ENCODE data around the gene ZBTB48.

Gene ZBTB48

GRCh38 chr1:6614019-6614928, 34.5 kb downstream of the ZBTB48 start:
- no peak for DNase-seq (ENCODE audit: low read depth)

GRCh38 chr1:6614929-6615785, 35.4 kb downstream of the ZBTB48 start:
- DNase-seq (ENCODE audit: low read depth) = no peak

- no peak for DNase-seq (ENCODE audit: low read depth)
Measured at GRCh38 chr1:6619045-6619444, 39.3 kb downstream of the ZBTB48 start.

GRCh38 chr1:6621429-6622391, 41.9 kb downstream of the ZBTB48 start:
- no peak for DNase-seq (ENCODE audit: low read depth)

GRCh38 chr1:6622396-6623152, 42.8 kb downstream of the ZBTB48 start:
- DNase-seq (ENCODE audit: low read depth) = no peak

GRCh38 chr1:6623269-6623965, 43.6 kb downstream of the ZBTB48 start:
- DNase-seq (ENCODE audit: low read depth) = no peak

GRCh38 chr1:6624710-6625583, 45.2 kb downstream of the ZBTB48 start, which contains the start of gene THAP3:
THAP3 (plus strand) TSS chr1:6624868; CDS start chr1:6625219, 351 bp downstream.
- peak; percentile 69 for DNase-seq (ENCODE audit: low read depth)

GRCh38 chr1:6625584-6626149, 45.9 kb downstream of the ZBTB48 start:
- DNase-seq (ENCODE audit: low read depth) = no peak

GRCh38 chr1:6627031-6627430, 47.2 kb downstream of the ZBTB48 start:
- no peak for DNase-seq (ENCODE audit: low read depth)

- no peak for DNase-seq (ENCODE audit: low read depth)
Measured at GRCh38 chr1:6627841-6628545, 48.2 kb downstream of the ZBTB48 start.

GRCh38 chr1:6628971-6629479, 49.2 kb downstream of the ZBTB48 start:
- no peak for DNase-seq (ENCODE audit: low read depth)

GRCh38 chr1:6630027-6630426, 50.2 kb downstream of the ZBTB48 start:
- no peak for DNase-seq (ENCODE audit: low read depth)

- no peak for DNase-seq (ENCODE audit: low read depth)
Measured at GRCh38 chr1:6631058-6631457, 51.3 kb downstream of the ZBTB48 start.

GRCh38 chr1:6632588-6633514, 53.1 kb downstream of the ZBTB48 start:
- no peak for DNase-seq (ENCODE audit: low read depth)

- no peak for DNase-seq (ENCODE audit: low read depth)
Measured at GRCh38 chr1:6634371-6635052, 54.7 kb downstream of the ZBTB48 start.

GRCh38 chr1:6635161-6635909, 55.5 kb downstream of the ZBTB48 start:
- no peak for DNase-seq (ENCODE audit: low read depth)
